Stimulated activated CD4-positive, alpha-beta T cell treated with anti-CD3 and anti-CD28 coated beads, Interleukin-15, amount 100 ng/mL, for 24 hours (primary cell): ENCODE data around the gene PARVB.
"Not testable (repeated sequence)": the region's sequence is repeated elsewhere in the genome, so short reads cannot be mapped to it uniquely, and the experiment has no call there.

Experiments
- DNase-seq: peaks from one replicate; pipeline ENCODE4 v3.0.0-alpha.2; 2020

PARVB gene

DNA sequence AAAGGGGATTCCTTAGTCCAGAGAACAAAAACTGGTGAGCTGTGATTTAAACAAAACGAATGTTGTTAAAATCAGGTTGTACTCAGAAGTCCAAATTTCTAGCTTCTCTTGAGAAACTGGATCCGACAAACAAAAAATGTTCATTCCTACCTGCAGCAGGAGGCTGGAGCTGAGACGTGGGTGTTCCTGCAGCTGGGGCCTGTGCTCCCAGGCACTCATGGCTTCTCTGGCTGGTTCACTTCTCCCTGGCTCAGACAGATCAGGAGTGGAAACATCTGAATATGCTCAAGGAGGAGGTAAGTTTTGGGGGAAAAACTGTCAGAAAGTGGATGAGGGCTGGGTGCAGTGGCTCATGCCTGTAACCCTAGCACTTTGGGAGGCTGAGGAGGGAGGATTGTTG, 24.7 kb upstream of the PARVB start:
- no peak for DNase-seq

DNA sequence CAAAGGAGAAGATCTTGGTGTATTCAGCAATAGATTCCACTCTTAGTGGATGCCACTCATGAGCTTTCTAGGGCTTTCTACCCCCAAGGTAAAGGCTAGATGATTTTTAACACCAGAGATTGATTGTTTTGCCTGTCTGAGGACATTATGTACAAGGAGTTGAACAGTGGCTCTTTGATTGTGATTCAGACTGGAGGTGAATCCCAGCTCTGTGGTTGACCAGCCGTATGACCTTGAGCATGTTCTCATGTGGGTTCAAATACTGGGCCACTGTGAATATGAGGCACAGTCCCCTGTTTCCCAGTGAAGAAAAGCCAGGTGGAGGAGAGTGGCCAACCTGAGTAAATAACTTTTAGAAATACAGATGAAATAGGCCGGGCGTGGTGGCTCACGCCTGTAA, 24.0 kb upstream of the PARVB start:
- no peak for DNase-seq

DNA sequence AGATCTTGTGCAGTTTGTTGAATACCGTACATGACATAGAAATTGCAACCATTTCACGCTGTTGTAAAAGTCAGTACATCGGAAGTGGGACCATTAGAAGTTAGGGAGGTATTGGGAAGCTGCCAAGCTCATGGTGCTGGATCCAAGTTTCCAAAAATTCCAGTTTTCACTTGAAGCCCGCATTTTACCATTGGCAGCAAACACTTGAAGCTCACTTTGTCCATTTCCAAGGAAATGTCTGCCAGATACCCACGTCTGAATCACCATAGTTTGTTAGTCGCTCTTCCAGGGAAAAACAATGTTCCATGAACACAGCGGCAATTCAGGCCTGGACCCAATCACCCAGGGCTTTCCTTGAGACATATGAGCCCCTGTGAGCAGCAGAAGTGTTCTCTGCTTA, 22.6 kb upstream of the PARVB start:
- no peak for DNase-seq

DNA sequence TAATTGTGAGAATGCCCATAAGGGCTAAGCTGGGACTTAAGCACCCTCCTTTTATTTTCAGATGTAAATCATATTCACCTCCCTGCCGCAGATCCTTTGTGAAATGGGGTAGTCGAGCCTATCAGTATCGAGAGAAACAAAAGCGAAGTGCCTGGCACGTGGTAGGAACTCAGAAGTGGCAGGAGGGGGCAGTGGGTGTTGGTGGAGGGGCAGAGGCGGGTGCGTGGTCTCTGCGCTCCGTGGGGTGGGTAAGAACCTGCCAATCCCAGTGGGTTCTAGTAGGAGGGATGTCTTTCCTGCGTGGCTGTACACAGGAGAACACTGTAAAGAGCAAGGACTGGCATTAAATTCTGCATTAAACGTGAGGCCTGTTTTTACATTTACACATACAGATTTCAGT, 21.8 kb upstream of the PARVB start:
- DNase-seq: no peak

DNA sequence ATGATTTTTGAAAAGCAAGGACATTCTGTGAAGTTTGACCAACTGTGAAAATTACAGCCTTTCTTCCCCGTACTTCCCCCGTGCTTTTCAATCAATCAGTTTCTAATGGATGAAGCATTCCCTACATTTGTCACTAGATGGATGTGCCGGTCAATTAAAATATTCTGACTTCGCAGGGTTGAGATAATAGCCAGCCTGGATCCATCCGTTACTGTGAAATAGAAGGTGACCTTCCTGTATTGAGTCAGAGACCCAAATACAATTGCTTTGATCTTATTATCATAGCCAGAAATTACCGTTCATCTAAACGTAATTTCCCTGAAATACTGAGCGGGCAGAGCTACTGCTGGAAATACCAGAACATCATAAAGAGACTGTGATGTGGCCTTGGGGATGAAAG, 21.1 kb upstream of the PARVB start:
- DNase-seq: no peak

DNA sequence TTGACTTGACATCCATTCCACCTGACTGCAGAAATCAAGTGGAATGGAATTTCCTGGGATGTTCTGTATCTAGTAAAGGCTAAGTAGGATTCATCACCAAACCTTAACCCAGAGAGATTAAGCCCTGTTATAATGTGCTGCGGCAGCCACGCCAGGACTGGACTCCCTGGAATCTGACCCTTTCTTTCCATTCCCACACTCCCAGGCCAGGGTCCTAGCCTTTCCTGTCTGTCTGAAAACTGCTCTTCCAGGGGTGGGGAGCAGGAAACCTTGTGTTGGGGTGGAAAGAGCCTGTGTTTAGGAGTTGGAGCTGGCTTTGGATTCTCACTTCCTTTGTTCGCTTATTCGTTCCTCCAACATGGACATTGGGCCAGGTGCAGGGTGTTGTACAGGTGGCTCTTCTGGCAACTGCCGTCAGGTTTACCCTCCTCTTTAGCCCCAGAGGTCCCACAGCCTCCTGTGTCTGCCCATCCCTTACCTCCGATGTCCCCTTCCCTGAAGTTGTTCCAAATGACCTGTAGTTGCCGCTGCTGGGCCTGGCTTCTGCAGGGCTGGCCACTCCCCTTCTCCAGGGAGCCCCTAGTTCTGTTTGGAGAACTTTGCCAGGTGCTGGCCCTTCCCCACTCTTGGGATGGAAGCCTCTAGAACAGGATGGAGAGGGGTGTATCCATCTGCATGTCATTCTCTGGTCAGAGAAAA, 20.5 kb upstream of the PARVB start:
- no peak for DNase-seq

DNA sequence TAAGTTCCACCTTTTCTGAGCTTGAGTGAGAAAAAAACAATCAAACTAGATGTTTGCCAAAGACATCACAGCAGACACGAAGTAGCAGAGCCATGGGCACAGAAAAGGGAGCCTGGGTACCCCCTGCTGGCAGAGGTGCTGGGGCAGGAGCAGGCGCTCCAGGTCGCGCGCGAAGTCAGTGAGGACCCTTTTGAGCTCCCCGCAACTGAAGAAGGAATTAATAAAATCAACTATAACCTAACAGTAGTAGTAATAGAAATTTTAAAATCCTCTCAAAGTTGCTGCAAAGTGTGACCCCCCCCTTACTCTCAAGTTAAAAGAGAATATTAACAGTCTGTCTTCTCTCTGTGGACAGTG, 20.0 kb upstream of the PARVB start:
- DNase-seq: no peak

DNA sequence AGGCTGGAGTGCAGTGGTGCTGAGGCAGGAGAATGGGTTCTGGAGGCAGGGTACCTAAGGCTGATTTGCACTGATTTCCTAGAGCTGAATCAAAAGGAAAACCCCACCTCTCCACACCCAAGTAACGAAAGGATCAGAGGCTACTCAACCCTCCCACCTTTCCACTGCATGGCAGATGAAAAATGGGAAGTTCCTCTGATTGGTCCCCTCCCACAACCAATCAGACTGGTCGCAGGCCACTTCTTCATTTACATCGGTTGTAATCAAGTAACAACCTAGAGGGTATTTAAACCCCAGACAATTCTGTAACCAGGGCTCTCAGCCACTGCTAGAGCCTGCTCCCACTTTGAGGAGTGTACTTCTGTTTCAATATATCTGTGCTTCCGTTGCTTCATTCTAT, 18.6 kb upstream of the PARVB start:
- no peak for DNase-seq

DNA sequence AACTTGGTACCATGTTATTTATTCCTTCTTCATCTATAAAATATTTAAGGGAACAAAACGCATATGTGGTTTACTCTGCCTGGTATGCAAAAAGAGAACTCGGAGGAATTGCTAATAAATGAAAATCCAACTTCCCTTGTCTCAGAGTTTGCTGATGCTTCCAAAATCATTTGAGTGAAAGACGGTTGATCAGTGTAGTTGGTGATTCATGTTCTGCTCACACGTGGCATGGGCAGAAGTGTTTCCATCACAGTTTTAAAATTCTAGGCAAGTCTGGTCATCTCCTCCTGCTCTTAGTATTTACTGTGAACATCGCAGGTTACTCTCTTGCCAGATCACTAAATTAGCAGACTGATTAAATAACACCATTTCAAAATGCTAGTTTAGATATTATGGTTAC, 11.9 kb upstream of the PARVB start:
- no peak for DNase-seq

DNA sequence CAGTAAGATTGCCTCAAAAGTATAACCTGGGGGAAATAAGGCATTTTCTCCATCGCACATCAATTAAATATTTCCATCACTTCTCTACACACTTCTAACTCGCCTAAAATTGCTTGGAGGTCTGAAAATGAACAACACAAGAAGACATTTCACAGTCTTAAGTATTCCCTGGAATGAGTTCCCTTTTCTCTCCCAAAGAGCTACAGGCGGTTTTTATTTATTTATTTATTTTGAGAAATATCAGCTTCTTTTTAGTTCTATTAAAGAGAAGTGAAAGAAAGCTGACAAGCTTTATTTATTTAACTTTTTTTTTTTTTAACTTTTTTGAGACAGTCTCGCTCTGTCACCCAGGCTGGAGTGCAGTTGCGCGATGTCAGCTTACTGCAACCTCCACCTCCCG, 11.5 kb upstream of the PARVB start:
- no peak for DNase-seq

DNA sequence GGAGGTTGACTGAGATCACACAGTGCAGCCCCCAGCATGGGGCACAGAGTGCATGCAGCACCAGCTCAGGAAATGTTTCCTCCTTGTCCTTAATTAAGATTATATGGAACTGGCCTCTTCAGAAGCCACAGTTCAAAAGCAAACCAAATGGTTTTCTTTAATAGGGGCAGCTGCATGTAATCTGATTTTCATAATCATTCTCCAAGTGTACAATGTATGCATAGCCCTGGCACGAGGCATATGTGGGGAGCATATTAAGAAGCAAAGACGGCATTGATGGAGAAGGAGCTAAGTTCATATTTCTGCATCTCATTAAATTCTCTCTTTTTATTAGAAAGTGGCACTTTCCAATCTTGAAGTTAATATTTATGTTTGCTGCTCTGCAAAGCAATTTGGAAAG, 9.9 kb upstream of the PARVB start:
- no peak for DNase-seq

DNA sequence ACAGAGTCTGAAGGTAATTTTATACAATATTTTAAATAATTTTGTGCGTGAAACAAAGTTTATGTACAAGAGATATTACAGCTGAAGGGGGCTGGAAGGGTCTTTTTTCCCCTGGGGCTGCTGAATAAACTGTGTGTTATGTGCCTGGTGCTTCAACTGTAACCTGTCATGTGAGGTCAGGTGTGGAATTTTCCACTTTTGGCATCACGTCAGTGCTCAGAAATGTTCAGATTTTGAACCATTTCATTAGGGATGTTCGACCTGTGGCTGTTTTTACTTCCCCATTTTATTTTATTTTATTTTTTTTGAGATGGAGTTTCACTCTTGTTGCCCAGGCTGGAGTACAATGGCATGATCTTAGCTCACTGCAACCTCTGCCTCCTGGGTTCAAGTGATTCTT, 7.5 kb upstream of the PARVB start:
- not testable (repeated sequence) for DNase-seq

DNA sequence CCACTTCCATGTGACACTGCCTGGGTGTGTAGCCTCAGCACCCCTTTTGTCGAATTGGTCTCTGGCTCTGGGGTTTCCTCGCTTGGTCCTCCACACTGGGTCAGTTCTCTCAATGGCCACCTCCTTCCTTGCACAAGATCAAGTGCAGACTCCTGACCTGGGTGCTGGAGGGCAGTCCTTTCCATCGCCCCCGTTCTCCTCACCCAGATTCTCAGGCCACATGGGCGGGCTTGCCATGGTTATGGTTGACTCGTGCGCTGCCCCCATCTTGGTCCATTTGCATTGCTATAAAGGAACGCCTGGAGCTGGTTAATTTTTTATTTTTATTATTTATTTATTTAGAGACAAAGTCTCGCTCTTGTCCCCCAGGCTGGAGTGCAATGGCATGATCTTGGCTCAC, 5.5 kb upstream of the PARVB start:
- no peak for DNase-seq

DNA sequence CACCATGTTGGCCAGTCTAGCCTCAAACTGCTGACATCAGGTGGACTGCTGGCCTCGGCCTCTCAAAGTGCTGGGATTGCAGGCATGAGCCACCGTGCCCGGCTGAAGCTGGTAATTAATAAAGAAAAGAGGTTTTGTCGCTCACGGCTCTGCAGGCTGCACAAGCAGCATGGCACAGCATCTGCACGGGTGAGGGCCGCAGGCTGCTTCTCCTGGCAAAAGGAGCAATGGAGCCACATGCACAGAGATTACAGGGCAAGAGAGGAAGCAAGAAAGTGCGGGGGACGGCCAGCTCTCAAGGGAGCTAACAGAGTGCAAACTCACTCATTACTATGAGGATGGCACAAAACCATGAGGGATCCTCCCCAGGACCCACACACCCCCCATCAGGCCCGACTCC, 4.7 kb upstream of the PARVB start:
- no peak for DNase-seq

DNA sequence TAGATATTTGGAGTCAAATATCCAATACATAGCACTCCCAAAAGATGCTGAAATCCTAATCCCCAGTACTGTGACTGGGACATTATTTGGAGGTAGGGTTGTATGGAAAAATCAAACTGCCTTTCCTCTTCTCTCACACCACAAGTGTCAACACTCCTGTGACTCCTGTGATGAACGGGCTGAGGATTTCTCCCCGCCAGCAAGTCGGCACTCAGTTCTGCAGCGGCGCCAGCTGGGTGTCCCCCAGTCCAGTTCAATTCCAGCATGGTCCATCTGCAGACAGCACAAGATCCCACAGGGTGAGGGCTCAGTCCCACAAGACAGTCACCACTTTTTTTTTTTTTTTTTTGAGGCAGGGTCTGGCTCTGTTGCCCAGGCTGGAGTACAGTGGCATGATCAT, 4.3 kb upstream of the PARVB start:
- no peak for DNase-seq

DNA sequence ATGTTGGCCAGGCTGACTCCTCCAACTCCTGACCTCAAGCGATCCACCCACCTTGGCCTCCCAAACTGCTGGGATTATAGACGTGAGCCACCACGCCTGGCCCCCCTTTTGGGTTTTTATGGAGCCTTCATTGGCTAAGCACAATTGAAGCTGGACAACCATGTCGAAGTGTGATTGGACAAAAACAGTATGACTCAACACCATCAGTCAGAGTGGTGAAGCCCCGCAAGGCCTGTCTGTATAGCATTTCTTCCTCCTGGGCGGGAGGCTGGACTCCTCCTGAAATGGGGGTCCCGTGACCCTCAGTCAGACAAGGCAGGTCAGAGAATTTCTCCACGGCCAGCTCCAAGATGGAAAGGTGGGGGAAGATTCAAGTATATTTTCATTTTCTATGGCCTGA, 3.1 kb upstream of the PARVB start:
- DNase-seq: no peak

DNA sequence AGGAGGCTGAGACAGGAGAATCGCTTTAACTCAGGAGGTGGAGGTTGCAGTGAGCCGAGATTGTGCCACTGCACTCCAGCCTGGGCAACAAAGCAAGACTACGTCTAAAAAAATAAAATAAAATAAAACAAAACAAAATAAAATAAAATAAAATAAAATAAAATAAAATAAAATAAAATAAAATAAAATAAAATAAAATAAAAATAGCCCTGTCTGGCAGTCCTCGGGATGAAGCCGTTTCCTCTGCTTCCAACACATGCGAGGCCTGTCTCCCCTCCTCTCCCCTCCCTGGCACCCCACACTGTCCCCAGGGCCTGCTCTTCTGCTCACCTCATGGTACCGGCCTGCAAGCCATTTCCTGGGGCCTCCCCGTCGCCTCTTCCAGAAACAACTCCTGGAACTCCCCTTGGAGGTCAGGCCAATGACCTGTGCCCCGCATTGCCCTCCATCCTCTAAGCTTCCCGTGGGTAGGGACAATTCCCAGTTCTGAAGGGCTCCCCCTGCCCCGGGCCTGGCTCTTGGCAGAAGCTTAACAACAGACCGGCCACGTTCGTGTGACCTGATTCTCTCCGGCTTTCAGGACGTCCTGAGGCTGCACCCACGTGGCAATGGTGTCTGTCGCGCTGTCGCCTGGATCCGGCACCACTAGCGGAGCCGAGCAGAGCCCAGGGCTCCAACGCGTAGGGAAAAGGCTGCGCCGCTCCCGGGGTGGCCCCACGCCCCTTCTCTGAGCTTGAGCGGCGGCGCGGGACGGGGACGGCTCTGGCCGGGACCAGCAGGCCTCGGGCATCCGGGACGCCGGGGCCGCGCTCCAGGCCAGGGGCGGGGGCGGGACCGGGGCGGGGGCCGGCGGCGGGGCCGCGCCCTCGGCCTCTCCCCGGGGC, 456 bp upstream of the PARVB start:
- DNase-seq: peak; percentile 60

DNA sequence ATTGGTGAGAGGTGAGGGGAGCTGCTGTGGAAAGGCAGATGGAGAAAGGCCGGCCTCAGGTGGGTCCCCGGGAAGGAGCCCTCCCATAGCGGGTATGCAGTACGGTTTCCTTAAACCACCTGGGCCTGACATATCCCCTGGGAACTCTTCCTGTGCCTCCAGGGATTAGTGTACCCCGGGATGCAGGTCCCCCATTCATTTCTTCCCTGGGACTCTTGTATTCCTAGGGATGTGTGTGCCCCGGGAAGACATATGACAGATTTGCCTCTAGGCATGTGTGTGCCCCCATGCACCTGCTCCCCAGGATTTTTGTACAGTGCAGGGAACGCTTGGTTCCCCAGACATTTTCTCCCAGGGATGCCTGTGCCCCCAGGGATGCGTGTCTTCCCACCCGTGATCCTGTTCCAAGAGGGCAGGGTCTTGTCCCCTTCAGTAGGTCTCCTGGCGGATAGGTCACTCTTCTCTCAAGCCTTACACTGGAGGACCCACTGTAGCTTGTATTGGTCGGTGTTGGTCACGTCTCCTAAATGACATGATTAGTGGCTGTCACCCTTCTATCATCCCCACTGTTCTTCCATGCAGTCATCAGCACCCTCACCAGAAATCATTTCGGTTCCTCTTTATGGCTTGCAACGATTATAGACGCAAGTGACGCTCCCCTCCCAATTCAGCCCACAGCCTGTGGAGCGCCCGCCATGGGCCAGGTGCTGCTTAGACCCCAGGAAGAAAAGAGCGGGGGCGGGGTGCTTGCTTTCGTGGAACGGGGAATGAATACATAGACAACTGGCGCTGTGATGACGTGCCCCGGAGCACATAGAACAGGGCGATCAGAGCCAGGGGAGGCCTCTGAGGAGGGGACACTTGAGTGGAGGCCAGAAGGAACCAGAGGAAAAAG, 1.3 kb downstream of the PARVB start:
- DNase-seq: no peak

DNA sequence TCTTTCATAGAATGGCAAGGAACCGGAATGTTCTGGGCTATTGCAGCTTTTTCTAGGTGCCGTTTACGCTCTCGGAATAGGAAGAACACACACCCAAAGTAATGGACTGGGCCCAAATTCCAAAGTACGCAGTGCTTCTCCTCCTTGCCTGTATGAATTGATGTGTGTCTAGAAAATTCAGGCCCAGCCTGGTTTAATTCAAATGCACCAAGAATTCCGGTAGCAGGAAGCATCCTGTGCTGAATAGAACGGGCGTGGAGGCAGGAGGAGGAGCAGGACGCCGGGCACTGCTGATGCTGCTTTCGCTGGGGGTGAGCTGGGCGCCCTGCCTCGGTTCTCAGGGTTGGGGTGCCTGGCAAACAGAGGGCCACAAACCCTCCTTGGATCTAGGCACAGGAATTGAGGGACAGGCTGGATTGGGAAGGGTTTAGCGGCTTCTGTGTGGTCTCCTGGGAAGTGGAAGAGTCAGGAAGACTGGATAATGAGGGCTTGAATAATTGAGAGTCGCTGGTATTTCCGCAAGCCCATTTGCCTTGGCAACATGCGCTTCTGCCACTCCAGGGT, 2.0 kb downstream of the PARVB start:
- no peak for DNase-seq

DNA sequence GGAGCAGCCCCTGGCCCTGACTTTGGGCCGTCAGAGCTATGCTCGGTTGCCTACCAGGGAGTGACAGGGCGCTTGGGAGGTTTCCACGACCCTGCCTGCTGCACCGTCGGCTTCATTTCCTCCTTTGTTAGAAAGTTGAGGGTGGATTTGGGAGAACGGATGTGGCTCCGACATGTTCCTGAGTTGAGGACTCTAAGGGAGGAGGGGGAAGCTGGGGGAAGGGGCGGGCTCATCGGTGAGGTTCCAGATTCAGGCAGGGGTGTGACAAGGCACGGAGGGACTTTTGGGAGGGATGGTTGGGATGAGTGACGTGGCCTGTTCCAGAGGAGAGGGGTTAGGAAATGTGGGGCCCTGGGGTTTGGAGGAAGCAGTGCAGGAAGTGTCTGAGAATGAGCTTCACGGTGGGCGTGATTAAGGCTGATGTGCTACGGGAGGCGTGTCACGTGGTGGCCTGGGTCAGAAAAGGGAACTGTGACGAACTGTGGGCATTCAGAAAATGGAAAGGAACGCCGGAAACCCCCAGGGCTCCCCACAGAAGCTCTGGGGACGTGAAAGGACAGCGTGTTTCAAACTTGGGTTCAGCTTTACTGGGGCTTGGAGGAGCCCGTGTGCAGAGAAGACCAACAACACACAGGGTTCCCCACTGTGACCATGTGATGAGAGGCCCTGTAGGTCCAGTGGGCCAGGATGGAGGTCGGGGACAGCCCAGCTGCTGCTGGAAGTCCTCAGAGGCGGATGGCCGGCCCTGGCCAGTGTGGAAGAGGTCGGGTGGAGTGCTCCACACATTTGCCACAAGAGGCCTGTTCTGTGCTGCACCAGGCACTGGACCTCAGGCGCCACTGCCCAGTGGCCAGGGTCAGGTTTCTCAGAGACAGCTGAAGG, 2.8 kb downstream of the PARVB start:
- DNase-seq: peak; percentile 80

DNA sequence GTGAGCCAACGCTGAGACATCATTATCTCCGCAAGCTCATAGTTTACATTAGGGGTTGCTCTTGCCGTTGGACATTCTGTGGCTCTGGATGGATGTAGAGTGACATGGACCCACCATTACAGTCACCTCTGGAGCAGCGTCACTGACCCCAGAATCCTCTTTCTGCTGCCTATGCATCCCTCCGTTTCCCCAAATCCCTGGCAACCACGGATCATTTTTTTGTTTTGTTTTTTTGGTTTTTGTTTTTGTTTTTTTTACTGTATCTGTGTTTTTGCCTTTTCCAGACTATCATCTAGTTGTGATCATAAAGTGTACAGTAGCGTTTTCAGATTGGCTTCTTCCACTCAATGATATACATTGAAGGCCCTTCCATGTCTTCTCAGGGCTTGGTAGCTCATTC, 4.0 kb downstream of the PARVB start:
- DNase-seq: no peak

DNA sequence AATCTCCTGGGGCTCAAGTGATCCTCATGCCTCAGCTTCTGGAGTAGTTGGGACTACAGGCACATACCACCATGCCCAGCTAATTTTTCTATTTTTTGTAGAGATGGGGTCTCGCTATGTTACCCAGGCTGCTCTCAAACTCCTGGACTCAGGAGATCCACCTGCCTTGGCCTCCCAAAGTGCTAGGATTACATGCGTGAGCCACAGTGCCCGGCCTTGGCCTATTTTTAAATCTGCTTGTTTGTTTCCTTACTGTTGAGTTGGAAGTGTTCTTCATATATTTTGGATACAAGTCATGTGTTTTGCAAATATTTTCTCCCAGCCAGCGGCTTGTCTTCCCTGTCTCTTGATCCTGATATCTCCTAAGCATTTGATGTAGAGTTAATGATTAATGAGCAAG, 5.0 kb downstream of the PARVB start:
- DNase-seq: no peak
